ENCODE results near the gene FNIP1. TPM values are rescaled to one million over a fixed set of nuclear protein-coding genes. Genes with fewer than 3 reads are reported as not detected.

The FNIP1 gene
- total and polyA plus RNA-seq, 2 experiments from 2014 or later = 8.2 to 27.9 TPM

- TF ChIP-seq CREB1 (CRISPR knock-in tag; IDR thresholded peaks at IDR 0.05; ENCODE audit: low read depth) = no peak
- no peak for TF ChIP-seq ZNF114 (CRISPR knock-in tag; IDR thresholded peaks at IDR 0.05)
- no peak for TF ChIP-seq EZH2phosphoT487 (IDR thresholded peaks at IDR 0.05; ENCODE audit: unreplicated experiment)
- TF ChIP-seq ETS1 (IDR thresholded peaks at IDR 0.05) = no peak
- no peak for TF ChIP-seq NANOG (IDR thresholded peaks at IDR 0.05; ENCODE audit: borderline replicate concordance)
- no peak for TF ChIP-seq STAT1 (IDR thresholded peaks at IDR 0.05; ENCODE audit: unreplicated experiment)
- no peak for TF ChIP-seq CTCF (conservative IDR thresholded peaks at IDR 0.05; ENCODE audit: low read depth in 2 of 2)
Observed at GRCh38 chr5:131630963-131631350, 165.9 kb downstream of the FNIP1 start (continued).

- no peaks in the 10 kb centered on the region for H3F3A ChIP-seq (replicated peaks; ENCODE audit: low read depth)
- no peak for ATAC-seq
- H3K27me3 Mint-ChIP-seq (ENCODE audit: insufficient read depth, low read depth, poor library complexity) = peaks cover 7% of the 10 kb centered on the region
- TF ChIP-seq NANOG (IDR thresholded peaks at IDR 0.05; ENCODE audit: borderline replicate concordance) = no peak
- no peak for TF ChIP-seq CTCF (conservative IDR thresholded peaks at IDR 0.05; ENCODE audit: low read depth in 2 of 2)
- peaks cover 40% of the 10 kb centered on the region for H3K4me1 ChIP-seq (ENCODE audit: insufficient read depth)
- DNase-seq (ENCODE audit: low spot score) = no peak
- no peaks in the 10 kb centered on the region for H3K36me3 ChIP-seq (ENCODE audit: insufficient read depth)
- H3K79me2 ChIP-seq (replicated peaks; ENCODE audit: insufficient read depth) = peaks cover 94% of the 10 kb centered on the region
- no peak overlapping the region for H3K4me2 ChIP-seq
- H2AFZ ChIP-seq = no peak overlapping the region
- H3K36me3 Mint-ChIP-seq (ENCODE audit: low read depth) = no peaks in the 10 kb centered on the region
- H3K9me3 Mint-ChIP-seq = no peaks in the 10 kb centered on the region; the same call in 2 of the 3 replicates
- H3K4me3 ChIP-seq = no peak overlapping the region
- peaks cover 4% of the 10 kb centered on the region; the same call in 2 of the 3 replicates for H3K4me1 Mint-ChIP-seq
- no peaks in the 10 kb centered on the region for H3K9me2 ChIP-seq (ENCODE audit: insufficient read depth)
- H3K27ac ChIP-seq (ENCODE audit: low read depth) = no peak overlapping the region
- H3K4me3 Mint-ChIP-seq = no peak overlapping the region
- no peaks in the 10 kb centered on the region for H3K27me3 ChIP-seq (ENCODE audit: insufficient read depth)
- H3K27ac Mint-ChIP-seq = no peak overlapping the region
- H4K20me1 ChIP-seq (replicated peaks; ENCODE audit: insufficient read depth) = peaks cover 15% of the 10 kb centered on the region
Observed at GRCh38 chr5:131630208-131630962, 166.4 kb downstream of the FNIP1 start.

All from GM23338 (cell line).